Globus pallidus (tissue), 1 donor: ENCODE data around the gene HMCN2.

Source experiments
- DNase-seq: peaks from one replicate; pipeline ENCODE4 v3.0.0-alpha.2; 2015; ENCODE audit warnings: low spot score

Gene HMCN2

GRCh38 chr9:130366072-130366471, 100.5 kb downstream of the HMCN2 start:
- no peak for DNase-seq

- DNase-seq: no peak
Observed at GRCh38 chr9:130366888-130367550, 101.5 kb downstream of the HMCN2 start.

GRCh38 chr9:130368631-130369103, 103.1 kb downstream of the HMCN2 start:
- DNase-seq: no peak

- no peak for DNase-seq
Observed at GRCh38 chr9:130370226-130370625, 104.7 kb downstream of the HMCN2 start.

GRCh38 chr9:130371196-130371966, 105.8 kb downstream of the HMCN2 start:
- no peak for DNase-seq

GRCh38 chr9:130372057-130372456, 106.5 kb downstream of the HMCN2 start:
- no peak for DNase-seq

- DNase-seq: no peak
Observed at GRCh38 chr9:130373679-130374325, 108.2 kb downstream of the HMCN2 start.

GRCh38 chr9:130377612-130378011, 112.1 kb downstream of the HMCN2 start:
- DNase-seq: no peak

- DNase-seq: no peak
Observed at GRCh38 chr9:130378875-130379648, 113.5 kb downstream of the HMCN2 start.

- DNase-seq: no peak
Observed at GRCh38 chr9:130379649-130379970, 114.0 kb downstream of the HMCN2 start.

GRCh38 chr9:130380920-130381469, 115.4 kb downstream of the HMCN2 start:
- no peak for DNase-seq

GRCh38 chr9:130381660-130382059, 116.1 kb downstream of the HMCN2 start:
- no peak for DNase-seq

GRCh38 chr9:130382096-130382495, 116.5 kb downstream of the HMCN2 start:
- DNase-seq: no peak

GRCh38 chr9:130382636-130383349, 117.2 kb downstream of the HMCN2 start:
- no peak for DNase-seq

GRCh38 chr9:130383350-130383715, 117.8 kb downstream of the HMCN2 start:
- no peak for DNase-seq

- no peak for DNase-seq
Observed at GRCh38 chr9:130383979-130384676, 118.6 kb downstream of the HMCN2 start.

- no peak for DNase-seq
Observed at GRCh38 chr9:130385257-130385656, 119.7 kb downstream of the HMCN2 start.

GRCh38 chr9:130387398-130387797, 121.8 kb downstream of the HMCN2 start:
- DNase-seq: no peak

- DNase-seq: no peak
Observed at GRCh38 chr9:130387905-130388304, 122.3 kb downstream of the HMCN2 start.

GRCh38 chr9:130390390-130390789, 124.8 kb downstream of the HMCN2 start:
- no peak for DNase-seq

GRCh38 chr9:130390986-130391385, 125.4 kb downstream of the HMCN2 start:
- no peak for DNase-seq
